ENCODE results near the gene ARL13A.
"Not testable (repeated sequence)": the region's sequence is repeated elsewhere in the genome, so short reads cannot be mapped to it uniquely, and the experiment has no call there.

The ARL13A gene

DNA sequence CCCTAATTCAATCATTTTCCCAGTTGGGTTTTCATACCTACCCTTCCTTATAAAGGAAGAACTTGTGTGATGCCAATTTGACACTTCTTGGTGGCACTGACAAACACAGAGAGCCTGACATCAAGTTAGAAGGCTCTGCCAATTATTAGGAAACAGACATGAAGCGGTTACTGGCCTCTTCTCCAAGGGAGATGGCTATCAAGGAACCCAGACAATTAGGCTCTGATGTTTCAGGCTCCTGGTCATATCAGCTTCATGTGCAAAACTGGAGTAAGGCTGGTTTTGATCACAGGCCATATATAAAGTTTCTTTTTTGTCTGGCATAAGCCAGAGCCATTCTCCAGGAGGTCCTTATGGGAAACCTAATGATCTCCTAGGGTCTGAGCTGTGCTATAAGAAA lies 428 bp downstream of the ARL13A start:
- H3K36me3 Mint-ChIP-seq (ENCODE audit: insufficient read depth): no peaks in the 10 kb centered on the region

DNA sequence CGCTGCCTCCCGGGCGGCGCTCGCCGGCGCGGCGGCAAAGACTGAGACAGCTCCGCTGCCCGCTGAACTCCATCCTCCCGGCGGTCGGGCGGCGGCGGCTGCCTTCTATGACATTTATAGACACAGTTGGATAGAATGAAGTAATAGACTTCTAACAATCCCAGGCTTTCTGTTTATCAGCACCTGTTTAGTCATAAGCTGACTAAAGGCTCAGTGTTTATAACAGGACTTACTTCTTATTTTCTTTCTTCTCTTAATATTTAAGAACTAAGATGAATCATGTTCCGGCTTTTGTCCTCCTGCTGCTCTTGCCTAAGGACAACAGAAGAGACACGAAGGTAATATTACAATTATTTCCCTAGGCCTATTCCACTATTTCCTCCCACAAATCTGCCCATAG lies 3.9 kb downstream of the ARL13A start:
- Mint-ChIP-seq H3K4me3 (no peak overlapping the region), H3K27ac (no peak overlapping the region), H3K27me3 (no peaks in the 10 kb centered on the region), H3K9me3 (no peaks in the 10 kb centered on the region), H3K36me3 (ENCODE audit: insufficient read depth) (no peaks in the 10 kb centered on the region), H3K4me1 (ENCODE audit: low read depth in 2 of 2) (no peaks in the 10 kb centered on the region)
- ATAC-seq (replicated peaks) (no peak), DNase-seq (no peak)

More for the DNA sequence above, 428 bp downstream of the ARL13A start:
- no peaks in the 10 kb centered on the region for H3K9me3 Mint-ChIP-seq
- H3K4me1 Mint-ChIP-seq (ENCODE audit: low read depth in 2 of 2): no peaks in the 10 kb centered on the region
- ATAC-seq (replicated peaks) (no peak), DNase-seq (no peak)
- H3K27me3 Mint-ChIP-seq: no peaks in the 10 kb centered on the region
- no peak overlapping the region for H3K4me3 Mint-ChIP-seq
- no peak overlapping the region for H3K27ac Mint-ChIP-seq

DNA sequence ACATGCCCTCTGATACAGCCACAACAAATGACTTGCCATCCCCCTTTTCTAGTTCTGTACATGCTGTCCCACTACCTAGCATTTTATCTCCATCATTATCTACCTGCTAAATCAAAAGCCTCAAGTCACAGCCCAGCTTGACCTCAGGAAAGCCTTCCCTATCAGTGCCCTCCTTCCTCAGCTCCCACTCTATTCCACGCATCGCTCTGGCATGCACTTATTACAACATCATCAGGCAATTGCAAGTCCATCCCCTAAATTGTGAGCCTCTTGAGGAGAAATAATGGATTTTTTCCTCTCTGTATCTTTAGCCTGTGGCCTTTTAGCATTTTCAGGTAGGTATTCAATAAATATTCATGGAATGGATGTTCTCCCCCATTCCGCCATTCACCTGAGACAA lies 5.7 kb downstream of the ARL13A start:
- Mint-ChIP-seq H3K4me3 (no peak overlapping the region), H3K27me3 (no peaks in the 10 kb centered on the region), H3K36me3 (ENCODE audit: insufficient read depth) (no peaks in the 10 kb centered on the region), H3K4me1 (ENCODE audit: low read depth in 2 of 2) (no peaks in the 10 kb centered on the region), H3K27ac (no peak overlapping the region), H3K9me3 (no peaks in the 10 kb centered on the region)
- no peak for ATAC-seq (replicated peaks)
- DNase-seq: no peak

DNA sequence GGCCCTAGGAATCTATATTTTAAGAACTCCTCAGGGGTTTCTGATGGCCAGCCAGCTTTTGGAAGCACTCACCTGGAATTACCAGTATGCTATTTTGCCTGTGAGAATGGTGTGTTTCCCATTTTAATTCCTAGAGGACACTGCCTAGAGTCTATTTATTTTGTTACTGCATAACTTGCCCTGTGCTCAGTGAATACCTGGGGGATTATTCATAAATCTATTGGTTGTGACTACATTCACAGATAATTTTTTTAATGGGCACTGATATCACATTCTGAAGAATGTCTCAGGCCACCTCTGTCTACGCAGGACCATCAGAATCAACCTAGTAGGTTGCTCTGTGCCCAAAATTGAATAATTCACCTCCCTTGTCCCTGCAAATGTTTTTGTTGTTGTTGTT lies 6.7 kb downstream of the ARL13A start:
- H3K9me3 Mint-ChIP-seq: no peaks in the 10 kb centered on the region
- no peaks in the 10 kb centered on the region for H3K27me3 Mint-ChIP-seq
- DNase-seq (no peak), ATAC-seq (replicated peaks) (no peak)
- H3K36me3 Mint-ChIP-seq (ENCODE audit: insufficient read depth): no peaks in the 10 kb centered on the region
- H3K4me1 Mint-ChIP-seq (ENCODE audit: low read depth in 2 of 2): no peaks in the 10 kb centered on the region
- H3K27ac Mint-ChIP-seq: no peak overlapping the region
- H3K4me3 Mint-ChIP-seq: no peak overlapping the region

DNA sequence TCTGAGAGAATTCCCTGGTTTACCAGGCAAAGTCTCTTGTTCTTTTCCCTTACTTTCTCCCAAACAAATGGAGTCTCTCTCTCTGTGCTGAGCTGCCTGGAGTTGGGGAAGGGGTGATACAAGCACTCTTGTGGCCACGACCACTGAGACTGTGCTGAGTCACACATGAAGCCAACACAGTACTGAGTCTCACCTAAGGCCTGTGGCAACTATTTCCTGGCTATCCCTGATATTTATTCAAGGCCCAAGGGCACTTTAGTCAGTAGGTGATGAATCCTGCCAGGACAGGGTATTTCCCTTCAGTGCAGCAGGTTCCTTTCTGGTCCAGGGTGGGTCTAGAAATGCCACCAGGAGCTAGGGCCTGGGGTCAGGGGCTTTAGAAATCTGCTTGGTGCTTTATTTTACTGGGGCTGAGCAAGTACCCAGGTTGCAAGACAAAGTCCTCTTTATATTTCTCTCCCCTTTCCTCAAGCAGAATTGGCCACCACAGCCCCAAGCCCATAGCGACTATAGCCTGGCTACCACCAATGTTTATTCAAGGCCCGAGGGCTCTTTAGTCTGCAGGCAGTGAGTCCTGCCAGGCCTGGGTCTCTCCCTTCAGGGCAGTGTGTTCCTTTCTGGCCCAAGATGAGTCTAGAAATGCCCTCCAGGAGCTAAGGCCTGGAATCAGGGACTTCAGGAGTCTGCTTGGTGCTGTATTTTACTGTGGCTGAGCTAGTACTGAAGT lies 10.5 kb downstream of the ARL13A start:
- Mint-ChIP-seq H3K27me3 (no peaks in the 10 kb centered on the region), H3K4me3 (no peak overlapping the region), H3K4me1 (ENCODE audit: low read depth in 2 of 2) (no peaks in the 10 kb centered on the region), H3K36me3 (ENCODE audit: insufficient read depth) (peaks cover 2% of the 10 kb centered on the region), H3K27ac (no peak overlapping the region), H3K9me3 (no peaks in the 10 kb centered on the region)
- no peak for DNase-seq
- ATAC-seq (replicated peaks): no peak

DNA sequence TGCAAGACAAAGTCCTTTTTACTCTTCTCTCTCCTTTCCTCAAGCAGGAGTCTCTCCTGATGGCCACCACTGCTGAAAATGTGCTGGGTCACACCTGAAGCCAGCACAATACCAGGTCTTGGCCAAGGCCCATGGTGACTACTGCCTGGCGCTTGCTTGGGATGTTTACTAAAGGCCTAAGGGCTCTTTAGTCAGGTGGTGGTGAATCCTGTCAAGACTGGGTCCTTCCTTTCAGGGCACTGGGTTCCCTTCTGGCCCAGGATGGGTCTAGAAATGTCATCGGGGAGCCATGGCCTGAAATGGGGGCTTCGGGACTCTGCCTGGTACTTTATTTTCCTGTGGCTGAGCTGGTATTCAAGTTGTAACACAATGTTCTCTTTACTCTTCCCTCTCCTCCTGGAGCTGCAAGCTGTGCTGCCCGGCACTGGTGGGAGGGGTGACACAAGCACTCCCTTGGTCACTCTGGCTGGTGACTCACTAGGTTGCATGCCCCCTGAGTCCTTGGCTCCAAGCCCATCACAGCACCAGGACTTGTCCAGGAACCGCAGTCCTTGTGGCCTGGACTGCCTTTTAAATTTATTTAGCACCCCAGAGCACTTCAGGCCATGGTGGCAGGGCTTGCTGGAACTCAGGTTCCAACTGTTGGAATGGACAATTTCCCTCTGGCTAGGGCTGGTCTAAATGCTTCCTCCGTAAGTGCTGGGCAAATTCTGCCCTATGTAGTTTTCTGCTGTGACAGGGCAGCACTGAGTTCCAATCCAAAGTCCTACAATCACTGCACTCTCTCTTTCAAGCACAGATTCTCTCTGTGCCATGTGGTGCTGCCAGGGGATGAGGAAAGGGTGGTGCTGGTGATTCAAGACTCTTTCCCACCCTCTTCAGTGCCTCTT lies 11.3 kb downstream of the ARL13A start:
- Mint-ChIP-seq H3K27ac (no peak overlapping the region), H3K27me3 (no peaks in the 10 kb centered on the region), H3K4me3 (no peak overlapping the region), H3K9me3 (no peaks in the 10 kb centered on the region), H3K36me3 (ENCODE audit: insufficient read depth) (peaks cover 2% of the 10 kb centered on the region), H3K4me1 (ENCODE audit: low read depth in 2 of 2) (no peaks in the 10 kb centered on the region)
- DNase-seq (no peak), ATAC-seq (replicated peaks) (no peak)

DNA sequence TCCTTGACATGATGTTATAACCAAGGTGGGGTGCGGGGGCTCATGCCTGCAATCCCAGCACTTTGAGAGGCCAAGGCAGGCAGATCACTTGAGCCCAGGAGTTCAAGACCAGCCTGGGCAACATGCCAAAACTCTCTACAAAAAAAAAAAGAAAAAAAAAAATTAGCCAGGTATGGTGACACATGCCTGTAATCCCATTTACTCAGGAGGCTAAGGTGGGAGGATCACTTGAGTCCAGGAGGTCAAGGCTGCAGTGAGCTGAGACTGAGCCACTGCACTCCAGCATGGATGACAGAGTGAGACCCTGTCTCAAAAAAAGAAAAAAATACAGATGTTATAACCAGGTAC lies 12.0 kb downstream of the ARL13A start:
- not testable (repeated sequence) for ATAC-seq (replicated peaks); H3K9me3 Mint-ChIP-seq; DNase-seq; H3K36me3 Mint-ChIP-seq (ENCODE audit: insufficient read depth); H3K4me1 Mint-ChIP-seq (ENCODE audit: low read depth in 2 of 2); H3K27ac Mint-ChIP-seq; H3K27me3 Mint-ChIP-seq; H3K4me3 Mint-ChIP-seq

DNA sequence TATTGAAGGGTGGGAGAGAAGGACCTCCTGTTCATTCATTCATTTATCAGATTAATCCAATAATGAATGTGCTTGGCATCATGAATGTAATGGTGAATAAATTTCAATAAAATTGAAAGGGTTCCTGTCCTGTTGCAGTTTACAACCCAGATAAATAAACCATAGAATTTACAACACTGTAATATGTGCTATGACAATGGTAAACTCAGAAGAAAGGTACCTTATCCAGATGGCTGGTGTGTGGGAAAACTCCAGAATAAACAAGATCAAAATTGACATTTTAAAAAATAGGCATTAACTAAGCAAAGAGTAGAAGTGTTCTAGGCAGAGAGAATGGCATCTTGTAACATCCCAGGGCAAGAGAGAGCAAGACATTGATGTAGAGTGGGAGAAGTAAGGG lies 15.3 kb downstream of the ARL13A start:
- Mint-ChIP-seq H3K36me3 (ENCODE audit: insufficient read depth) (peaks cover 2% of the 10 kb centered on the region), H3K4me1 (ENCODE audit: low read depth in 2 of 2) (peaks cover 0 to 1% of the 10 kb centered on the region in 2 donors), H3K9me3 (no peaks in the 10 kb centered on the region), H3K27me3 (no peaks in the 10 kb centered on the region), H3K27ac (no peak overlapping the region), H3K4me3 (no peak overlapping the region)
- ATAC-seq (replicated peaks) (no peak), DNase-seq (no peak)

DNA sequence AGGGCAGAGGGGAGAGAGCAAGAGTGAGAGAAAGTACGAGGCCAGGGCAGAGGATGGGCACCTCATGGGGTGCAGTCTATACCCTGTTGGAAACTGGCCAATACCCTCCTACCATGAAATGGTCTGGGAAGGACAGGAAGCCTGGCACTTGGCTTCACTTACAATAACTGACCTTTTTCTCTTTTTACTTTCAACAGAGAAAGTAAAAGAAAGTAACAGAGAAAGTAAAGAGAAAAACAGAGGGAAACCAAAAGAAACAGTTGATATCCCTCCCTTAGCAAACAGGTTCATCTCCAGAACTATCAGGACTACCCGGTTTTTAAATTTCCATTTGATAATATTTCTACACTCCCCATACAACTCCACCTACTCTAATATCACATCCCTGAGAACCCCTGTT lies 20.6 kb downstream of the ARL13A start:
- Mint-ChIP-seq H3K9me3 (no peaks in the 10 kb centered on the region), H3K4me1 (ENCODE audit: low read depth in 2 of 2) (peaks cover 1 to 5% of the 10 kb centered on the region in 2 donors), H3K27ac (no peak overlapping the region), H3K4me3 (no peak overlapping the region), H3K27me3 (no peaks in the 10 kb centered on the region), H3K36me3 (ENCODE audit: insufficient read depth) (no peaks in the 10 kb centered on the region)
- ATAC-seq (replicated peaks) (no peak), DNase-seq (no peak)

DNA sequence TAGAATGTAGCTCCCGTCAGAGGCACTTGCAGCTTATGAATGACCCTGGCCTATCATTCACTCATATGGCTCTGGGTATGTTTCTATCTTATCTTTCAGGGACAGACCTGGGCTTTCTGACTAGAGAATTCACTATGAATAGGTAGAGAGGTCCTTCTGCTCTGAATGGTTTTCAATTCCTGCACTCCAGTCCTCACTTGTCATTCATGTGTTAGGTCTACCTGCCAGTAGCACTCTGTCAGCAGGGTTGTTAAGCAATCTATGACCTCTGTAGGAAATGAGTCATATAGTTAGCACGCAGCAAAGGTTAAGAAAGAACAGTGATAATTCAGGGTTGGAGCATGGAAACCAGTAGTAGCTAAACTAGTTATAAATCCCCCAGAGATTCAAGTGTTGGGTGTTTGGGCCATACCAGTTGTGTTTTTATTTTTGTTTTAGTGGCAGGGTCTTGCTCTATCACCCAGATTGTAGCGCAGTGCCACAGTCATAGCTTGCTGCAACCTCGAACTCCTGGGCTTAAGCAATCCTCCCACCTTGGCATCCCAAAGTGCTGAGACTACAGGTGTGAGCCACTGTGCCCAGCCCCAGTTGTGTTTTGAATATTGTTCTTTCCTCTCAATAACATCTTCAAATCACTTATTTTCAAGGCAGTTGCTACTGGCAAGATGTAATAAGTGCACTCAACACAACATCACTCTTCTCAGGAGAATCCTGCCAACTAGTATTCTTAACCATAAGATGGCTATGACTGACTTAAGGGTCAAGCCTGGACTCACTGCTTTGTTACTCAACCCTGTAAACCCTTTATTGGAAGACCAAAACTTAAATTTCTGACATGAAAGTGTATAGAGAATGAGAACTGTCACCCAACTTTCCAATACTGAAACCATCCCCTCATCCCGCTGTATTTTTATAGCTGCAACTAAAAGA lies 25.1 kb downstream of the ARL13A start:
- no peak for DNase-seq
- no peak overlapping the region for H3K4me3 Mint-ChIP-seq
- peaks cover 5% of the 10 kb centered on the region for H3K36me3 Mint-ChIP-seq (ENCODE audit: insufficient read depth)
- H3K4me1 Mint-ChIP-seq (ENCODE audit: low read depth in 2 of 2): peaks cover 0 to 5% of the 10 kb centered on the region in 2 donors
- no peak overlapping the region for H3K27ac Mint-ChIP-seq
- H3K9me3 Mint-ChIP-seq: no peaks in the 10 kb centered on the region
- ATAC-seq (replicated peaks): no peak
- no peaks in the 10 kb centered on the region for H3K27me3 Mint-ChIP-seq

DNA sequence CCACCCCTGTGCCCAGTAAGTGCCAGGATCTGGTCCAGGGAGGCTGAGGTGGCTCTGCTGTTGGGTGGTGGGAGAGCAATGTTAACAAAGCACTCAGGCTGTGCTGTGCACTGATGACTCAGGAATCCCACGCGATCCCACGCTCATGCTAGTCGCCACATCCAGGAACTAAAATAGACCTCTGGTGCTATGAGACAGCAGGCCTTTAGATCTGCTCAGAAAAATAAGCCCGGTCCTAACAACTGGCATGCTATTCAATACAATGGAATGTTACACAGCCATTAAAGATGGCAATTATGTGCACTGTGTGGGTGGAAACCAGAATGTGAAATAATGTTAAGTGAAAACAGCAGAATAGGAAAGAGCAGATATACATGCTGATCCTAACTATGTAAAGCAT lies 26.0 kb downstream of the ARL13A start:
- DNase-seq: no peak
- H3K27me3 Mint-ChIP-seq: no peaks in the 10 kb centered on the region
- H3K4me3 Mint-ChIP-seq: no peak overlapping the region
- peaks cover 5% of the 10 kb centered on the region for H3K36me3 Mint-ChIP-seq (ENCODE audit: insufficient read depth)
- peaks cover 0 to 5% of the 10 kb centered on the region in 2 donors for H3K4me1 Mint-ChIP-seq (ENCODE audit: low read depth in 2 of 2)
- H3K9me3 Mint-ChIP-seq: no peaks in the 10 kb centered on the region
- H3K27ac Mint-ChIP-seq: no peak overlapping the region
- no peak for ATAC-seq (replicated peaks)

DNA sequence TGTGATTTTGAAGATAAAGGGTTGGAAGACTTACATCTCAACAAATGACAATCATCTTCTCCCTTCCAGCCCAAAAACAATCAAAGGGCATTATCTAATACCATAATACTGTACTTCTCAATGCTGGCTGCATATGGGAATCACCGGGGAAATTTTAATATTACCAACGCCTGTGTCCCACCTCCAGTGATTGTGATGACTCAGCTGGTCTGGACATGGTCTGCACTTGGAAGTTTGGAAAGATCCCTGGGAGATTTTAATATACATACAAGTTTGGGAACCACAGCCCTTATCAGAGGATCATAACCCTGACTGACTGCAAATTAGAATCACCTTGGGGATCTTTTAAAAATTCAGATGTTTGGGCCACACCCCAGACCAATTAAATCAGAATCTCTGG lies 29.9 kb downstream of the ARL13A start:
- H3K4me3 Mint-ChIP-seq: no peak overlapping the region
- H3K9me3 Mint-ChIP-seq: no peaks in the 10 kb centered on the region
- no peak for ATAC-seq (replicated peaks)

DNA sequence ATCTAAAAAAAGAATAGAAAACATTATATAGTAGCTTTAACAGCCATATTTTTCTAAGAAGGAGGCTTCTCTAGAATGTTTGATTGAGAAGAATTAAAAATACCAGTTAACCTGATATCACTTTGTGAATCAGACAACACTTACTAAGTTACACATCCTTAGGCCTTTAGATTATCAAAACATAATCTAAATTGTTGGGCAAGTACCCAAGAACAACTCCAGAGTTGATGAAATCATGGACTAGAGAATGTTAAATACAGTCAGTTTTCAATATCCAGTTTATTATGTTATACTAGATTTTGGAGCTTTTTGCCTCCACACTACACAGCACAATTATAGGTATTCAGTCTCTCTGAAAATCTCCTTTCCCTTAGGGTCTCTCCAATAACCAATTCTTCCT lies 39.6 kb downstream of the ARL13A start:
- Mint-ChIP-seq H3K9me3 (no peaks in the 10 kb centered on the region), H3K27ac (no peak overlapping the region), H3K4me1 (ENCODE audit: low read depth in 2 of 2) (no peaks in the 10 kb centered on the region), H3K27me3 (no peaks in the 10 kb centered on the region), H3K36me3 (ENCODE audit: insufficient read depth) (peaks cover 66% of the 10 kb centered on the region), H3K4me3 (no peak overlapping the region)
- DNase-seq: no peak
- no peak for ATAC-seq (replicated peaks)

More for the DNA sequence above, 29.9 kb downstream of the ARL13A start:
- no peaks in the 10 kb centered on the region for H3K27me3 Mint-ChIP-seq
- no peak overlapping the region for H3K27ac Mint-ChIP-seq
- H3K4me1 Mint-ChIP-seq (ENCODE audit: low read depth in 2 of 2): peaks cover 0 to 1% of the 10 kb centered on the region in 2 donors
- H3K36me3 Mint-ChIP-seq (ENCODE audit: insufficient read depth): peaks cover 25% of the 10 kb centered on the region
- no peak for DNase-seq

Measured in effector memory CD8-positive, alpha-beta T cell (primary cell).